Measurements from ENCODE around the gene ABCA9.
A peak's percentile ranks its signal among the peaks of the same experiment; 100 is the strongest.

Gene ABCA9

GRCh38 chr17:69065113-69065512, 4.4 kb upstream of the ABCA9 start:
- DNase-seq, result no peak
- no peak overlapping the region for H4K8ac ChIP-seq (ENCODE audit: low read depth, low read length)
- no peaks in the 10 kb centered on the region for H3K79me2 ChIP-seq (ENCODE audit: control insufficient read depth, insufficient read depth, low read length, poor library complexity)
- H3K14ac ChIP-seq (ENCODE audit: low read length), result no peak overlapping the region
- H3K36me3 ChIP-seq (ENCODE audit: control insufficient read depth in 1 of 2, insufficient read depth in 2 of 2, low read length in 2 of 2), result no peaks in the 10 kb centered on the region
- H3K27ac ChIP-seq (ENCODE audit: low read depth, low read length), result no peak overlapping the region
- H3K4me3 ChIP-seq (ENCODE audit: low read depth, low read length), result no peak overlapping the region
- H3K9ac ChIP-seq (ENCODE audit: low read length), result no peak overlapping the region
- no peak overlapping the region for H3K4me2 ChIP-seq (ENCODE audit: low read length)
- H3K27me3 ChIP-seq (ENCODE audit: insufficient read depth, low read length), result no peaks in the 10 kb centered on the region
- H3K9me3 ChIP-seq (ENCODE audit: insufficient read depth, low read depth, low read length), result no peaks in the 10 kb centered on the region
- H3K4me1 ChIP-seq (ENCODE audit: control insufficient read depth in 1 of 2, insufficient read depth in 2 of 2, low read length in 2 of 2), result no peaks in the 10 kb centered on the region
- no peaks in the 10 kb centered on the region for H3K79me1 ChIP-seq (ENCODE audit: low read length)
- H3K4ac ChIP-seq (ENCODE audit: low read depth, low read length), result no peak overlapping the region
- no peak overlapping the region for H4K91ac ChIP-seq (ENCODE audit: low read depth, low read length)
- no peak overlapping the region for H2BK120ac ChIP-seq (ENCODE audit: insufficient read depth, low read length, poor library complexity)
- no peak overlapping the region for H2AK5ac ChIP-seq (ENCODE audit: low read length)
- H2BK5ac ChIP-seq (ENCODE audit: low read depth, low read length, poor library complexity), result no peak overlapping the region
- no peak overlapping the region for H2AFZ ChIP-seq (ENCODE audit: insufficient read depth, low read length, poor library complexity)
- no peak overlapping the region for H4K12ac ChIP-seq (ENCODE audit: low read depth, low read length)
- no peak overlapping the region for H2BK12ac ChIP-seq (ENCODE audit: low read length)
- no peak overlapping the region for H3K18ac ChIP-seq (ENCODE audit: low read length)
- H3K23ac ChIP-seq (ENCODE audit: low read length), result no peak overlapping the region

- Histone ChIP-seq H2BK12ac (ENCODE audit: low read length) (no peak overlapping the region), H2AFZ (ENCODE audit: insufficient read depth, low read length, poor library complexity) (no peak overlapping the region), H3K4ac (ENCODE audit: low read depth, low read length) (no peak overlapping the region), H3K79me2 (ENCODE audit: control insufficient read depth, insufficient read depth, low read length, poor library complexity) (no peaks in the 10 kb centered on the region), H3K4me2 (ENCODE audit: low read length) (no peak overlapping the region), H3K18ac (ENCODE audit: low read length) (no peak overlapping the region), H3K79me1 (ENCODE audit: low read length) (no peaks in the 10 kb centered on the region), H4K91ac (ENCODE audit: low read depth, low read length) (no peak overlapping the region), H2AK5ac (ENCODE audit: low read length) (no peak overlapping the region), H3K27me3 (ENCODE audit: insufficient read depth, low read length) (no peaks in the 10 kb centered on the region), H2BK5ac (ENCODE audit: low read depth, low read length, poor library complexity) (no peak overlapping the region), H3K9ac (ENCODE audit: low read length) (no peak overlapping the region), H3K4me3 (ENCODE audit: low read depth, low read length) (no peak overlapping the region), H3K14ac (ENCODE audit: low read length) (no peak overlapping the region), H3K4me1 (ENCODE audit: control insufficient read depth in 1 of 2, insufficient read depth in 2 of 2, low read length in 2 of 2) (no peaks in the 10 kb centered on the region), H3K36me3 (ENCODE audit: control insufficient read depth in 1 of 2, insufficient read depth in 2 of 2, low read length in 2 of 2) (no peaks in the 10 kb centered on the region), H4K8ac (ENCODE audit: low read depth, low read length) (no peak overlapping the region), H2BK120ac (ENCODE audit: insufficient read depth, low read length, poor library complexity) (no peak overlapping the region), H3K9me3 (ENCODE audit: insufficient read depth, low read depth, low read length) (no peaks in the 10 kb centered on the region), H3K27ac (ENCODE audit: low read depth, low read length) (no peak overlapping the region), H3K23ac (ENCODE audit: low read length) (no peak overlapping the region), H4K12ac (ENCODE audit: low read depth, low read length) (no peak overlapping the region)
- WGBS (ENCODE audit: extremely low coverage, insufficient coverage, insufficient read length), result no CpG with 5 or more reads among the region's 1 CpG
- no peak for DNase-seq
These were observed 3.7 kb upstream of the ABCA9 start for GRCh38 chr17:69064476-69064875.

GRCh38 chr17:69064001-69064400, 3.3 kb upstream of the ABCA9 start:
- Histone ChIP-seq H2BK12ac (ENCODE audit: low read length) (no peak overlapping the region), H3K9me3 (ENCODE audit: insufficient read depth, low read depth, low read length) (no peaks in the 10 kb centered on the region), H3K23ac (ENCODE audit: low read length) (no peak overlapping the region), H3K4me3 (ENCODE audit: low read depth, low read length) (no peak overlapping the region), H4K8ac (ENCODE audit: low read depth, low read length) (no peak overlapping the region), H3K18ac (ENCODE audit: low read length) (no peak overlapping the region), H3K9ac (ENCODE audit: low read length) (no peak overlapping the region), H3K4me1 (ENCODE audit: control insufficient read depth in 1 of 2, insufficient read depth in 2 of 2, low read length in 2 of 2) (no peaks in the 10 kb centered on the region), H2AFZ (ENCODE audit: insufficient read depth, low read length, poor library complexity) (no peak overlapping the region), H4K91ac (ENCODE audit: low read depth, low read length) (no peak overlapping the region), H3K27ac (ENCODE audit: low read depth, low read length) (no peak overlapping the region), H3K79me1 (ENCODE audit: low read length) (no peaks in the 10 kb centered on the region), H2BK120ac (ENCODE audit: insufficient read depth, low read length, poor library complexity) (no peak overlapping the region), H2BK5ac (ENCODE audit: low read depth, low read length, poor library complexity) (no peak overlapping the region), H3K14ac (ENCODE audit: low read length) (no peak overlapping the region), H4K12ac (ENCODE audit: low read depth, low read length) (no peak overlapping the region), H3K36me3 (ENCODE audit: control insufficient read depth in 1 of 2, insufficient read depth in 2 of 2, low read length in 2 of 2) (no peaks in the 10 kb centered on the region), H3K4me2 (ENCODE audit: low read length) (no peak overlapping the region), H2AK5ac (ENCODE audit: low read length) (no peak overlapping the region), H3K4ac (ENCODE audit: low read depth, low read length) (no peak overlapping the region), H3K79me2 (ENCODE audit: control insufficient read depth, insufficient read depth, low read length, poor library complexity) (no peaks in the 10 kb centered on the region), H3K27me3 (ENCODE audit: insufficient read depth, low read length) (no peaks in the 10 kb centered on the region)
- no peak for DNase-seq
- WGBS (ENCODE audit: extremely low coverage, insufficient coverage, insufficient read length), result no CpG with 5 or more reads among the region's 2 CpGs

GRCh38 chr17:69062860-69063581, 2.3 kb upstream of the ABCA9 start:
- no peak overlapping the region for H2AFZ ChIP-seq (ENCODE audit: insufficient read depth, low read length, poor library complexity)
- H3K4ac ChIP-seq (ENCODE audit: low read depth, low read length), result no peak overlapping the region
- no peaks in the 10 kb centered on the region for H3K9me3 ChIP-seq (ENCODE audit: insufficient read depth, low read depth, low read length)
- WGBS (ENCODE audit: extremely low coverage, insufficient coverage, insufficient read length), result no CpG with 5 or more reads among the region's 4 CpGs
- no peak overlapping the region for H2AK5ac ChIP-seq (ENCODE audit: low read length)
- no peak overlapping the region for H3K4me2 ChIP-seq (ENCODE audit: low read length)
- no peaks in the 10 kb centered on the region for H3K36me3 ChIP-seq (ENCODE audit: control insufficient read depth in 1 of 2, insufficient read depth in 2 of 2, low read length in 2 of 2)
- H3K27me3 ChIP-seq (ENCODE audit: insufficient read depth, low read length), result no peaks in the 10 kb centered on the region
- H3K18ac ChIP-seq (ENCODE audit: low read length), result no peak overlapping the region
- no peak overlapping the region for H3K27ac ChIP-seq (ENCODE audit: low read depth, low read length)
- H3K79me1 ChIP-seq (ENCODE audit: low read length), result no peaks in the 10 kb centered on the region
- no peak overlapping the region for H3K14ac ChIP-seq (ENCODE audit: low read length)
- no peak overlapping the region for H2BK5ac ChIP-seq (ENCODE audit: low read depth, low read length, poor library complexity)
- no peaks in the 10 kb centered on the region for H3K79me2 ChIP-seq (ENCODE audit: control insufficient read depth, insufficient read depth, low read length, poor library complexity)
- H4K91ac ChIP-seq (ENCODE audit: low read depth, low read length), result no peak overlapping the region
- H3K23ac ChIP-seq (ENCODE audit: low read length), result no peak overlapping the region
- peak in 1 of 2 donors; percentile 17 for DNase-seq
- H3K9ac ChIP-seq (ENCODE audit: low read length), result no peak overlapping the region
- H2BK12ac ChIP-seq (ENCODE audit: low read length), result no peak overlapping the region
- no peak overlapping the region for H2BK120ac ChIP-seq (ENCODE audit: insufficient read depth, low read length, poor library complexity)
- H4K8ac ChIP-seq (ENCODE audit: low read depth, low read length), result no peak overlapping the region
- H3K4me3 ChIP-seq (ENCODE audit: low read depth, low read length), result no peak overlapping the region
- no peaks in the 10 kb centered on the region for H3K4me1 ChIP-seq (ENCODE audit: control insufficient read depth in 1 of 2, insufficient read depth in 2 of 2, low read length in 2 of 2)
- no peak overlapping the region for H4K12ac ChIP-seq (ENCODE audit: low read depth, low read length)
